ENCODE results near the gene CENPU.

The CENPU gene

DNA sequence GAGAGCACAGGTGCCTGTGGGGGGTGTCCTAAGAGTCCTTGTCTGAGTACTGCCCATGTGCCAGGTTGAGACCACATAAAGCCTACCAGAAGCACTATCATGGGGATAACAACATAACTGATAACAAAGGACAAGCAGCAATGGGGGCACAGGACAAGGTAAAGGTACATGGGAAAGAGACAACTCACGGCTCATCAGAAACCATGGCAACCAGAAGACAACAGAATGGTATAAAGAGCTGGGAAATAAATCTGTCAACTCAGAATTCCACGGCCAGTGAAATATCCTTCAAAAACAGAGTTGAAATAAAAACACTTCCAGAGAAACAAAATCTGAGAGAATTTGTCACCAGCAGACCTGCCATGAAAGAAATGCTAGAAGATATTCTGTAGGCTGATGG lies 20.0 kb downstream of the CENPU start:
- no peak for DNase-seq (ENCODE audit: low read depth, low spot score)

DNA sequence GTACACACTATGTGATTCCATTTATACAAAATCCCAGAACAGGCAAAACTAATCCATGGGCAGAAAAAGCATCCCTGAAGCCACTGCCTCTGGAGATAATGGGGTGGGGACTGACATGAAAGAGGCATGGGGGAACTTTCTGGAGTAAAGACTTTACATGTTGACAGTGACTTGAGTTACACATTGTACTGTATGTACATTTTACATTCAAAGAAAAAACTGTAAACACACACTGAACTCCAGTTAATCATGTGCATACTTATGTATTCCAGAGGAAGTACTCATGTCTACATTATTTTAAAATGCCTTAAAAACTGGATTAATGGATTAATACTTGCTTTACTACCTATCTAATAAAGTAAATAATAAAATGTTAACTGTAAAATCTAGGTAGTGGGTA lies 21.6 kb downstream of the CENPU start:
- no peak for DNase-seq (ENCODE audit: low read depth, low spot score)

DNA sequence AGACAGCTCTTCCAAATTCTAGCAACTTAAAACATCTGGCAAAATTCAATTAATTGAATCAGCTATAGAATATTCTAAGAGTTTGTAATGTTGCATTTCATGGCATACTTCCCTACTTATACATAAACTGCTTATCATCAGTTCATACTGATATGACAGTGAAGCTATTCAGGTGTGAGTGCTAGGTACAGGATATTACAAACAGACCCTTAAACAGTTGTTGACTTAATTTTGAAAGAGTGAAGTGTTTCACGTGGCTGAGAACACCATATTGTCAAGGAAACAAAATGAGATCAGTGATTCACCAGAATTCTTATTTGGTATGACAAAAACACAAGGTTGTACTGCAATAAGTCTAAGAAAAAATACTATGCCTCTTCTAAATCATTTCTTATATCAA lies 27.4 kb downstream of the CENPU start:
- DNase-seq (ENCODE audit: low read depth, low spot score), result no peak

DNA sequence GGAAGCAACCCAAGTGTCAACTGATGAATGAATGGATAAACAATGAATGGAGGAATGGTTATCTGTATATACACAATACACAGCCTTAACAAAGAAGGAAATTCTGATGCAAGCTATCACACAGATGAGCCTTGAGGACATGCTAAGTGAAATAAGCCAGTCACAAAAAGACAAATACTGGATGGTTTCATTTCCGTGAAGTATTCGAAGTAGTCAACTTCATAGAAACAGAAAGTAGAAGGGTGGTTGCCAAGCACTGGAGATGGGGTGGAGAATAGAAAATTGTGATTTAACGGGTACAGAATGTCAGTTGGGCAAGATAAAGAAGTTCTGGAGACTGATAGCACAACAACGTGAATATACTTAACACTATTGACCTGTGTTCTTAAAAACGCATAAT lies 28.2 kb downstream of the CENPU start:
- no peak for DNase-seq (ENCODE audit: low read depth, low spot score)

DNA sequence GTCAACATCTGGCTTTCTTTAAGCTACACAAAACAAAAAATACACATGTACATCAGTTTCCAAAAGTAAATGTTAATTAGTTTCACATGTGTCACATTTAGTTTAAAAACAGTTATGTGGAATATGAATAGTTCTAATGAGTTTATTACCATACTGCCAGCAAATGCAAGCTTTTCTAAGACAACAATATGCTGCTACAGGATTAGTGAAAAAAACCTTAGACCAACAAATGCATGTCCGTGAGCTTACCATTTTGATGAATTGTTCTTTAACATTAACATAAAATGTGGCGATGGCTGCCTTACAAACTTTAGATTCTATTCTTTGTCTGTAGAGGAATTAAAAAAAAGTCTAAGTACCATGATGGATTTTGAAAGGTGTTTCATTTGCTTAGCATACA lies 31.8 kb downstream of the CENPU start:
- no peak for DNase-seq (ENCODE audit: low read depth, low spot score)

DNA sequence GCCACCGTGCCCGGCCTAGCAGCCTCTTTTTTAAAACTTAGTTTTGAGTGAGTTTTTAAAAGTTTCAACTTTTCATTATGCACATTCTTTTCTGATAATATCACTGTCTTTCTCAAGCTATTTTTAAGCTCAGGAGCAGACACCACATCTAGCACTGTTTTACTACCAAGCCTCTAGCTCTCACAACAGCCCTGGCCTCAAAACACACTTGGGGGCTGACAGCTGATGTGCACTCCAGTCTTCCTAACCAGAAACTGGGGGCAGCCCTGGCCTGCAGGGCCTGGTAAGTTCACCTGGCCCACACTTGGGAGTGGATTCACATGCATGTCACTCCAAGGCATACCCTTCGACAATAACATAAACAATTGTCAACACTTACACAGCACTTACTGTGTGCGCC lies 34.0 kb downstream of the CENPU start:
- no peak for DNase-seq (ENCODE audit: low read depth, low spot score)

DNA sequence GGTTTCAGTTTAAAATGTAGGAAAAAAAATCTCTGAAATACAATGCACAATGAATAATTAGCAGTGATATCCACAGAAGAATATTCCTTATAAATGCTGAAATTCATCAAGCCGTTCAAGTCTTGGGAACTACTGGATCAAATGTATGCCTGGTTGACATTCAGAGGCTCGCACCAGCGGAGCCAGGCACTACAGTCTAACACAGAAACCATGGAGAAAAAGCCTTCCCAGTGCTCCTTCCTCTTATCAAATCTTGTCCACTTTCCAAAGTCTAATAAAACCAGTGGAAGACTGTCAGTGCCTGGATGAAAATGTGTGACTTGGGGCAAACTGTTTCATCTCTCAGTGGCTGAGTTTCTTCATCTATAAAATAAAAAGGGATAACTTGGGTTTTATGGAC lies 35.9 kb downstream of the CENPU start:
- no peak for DNase-seq (ENCODE audit: low read depth, low spot score)

DNA sequence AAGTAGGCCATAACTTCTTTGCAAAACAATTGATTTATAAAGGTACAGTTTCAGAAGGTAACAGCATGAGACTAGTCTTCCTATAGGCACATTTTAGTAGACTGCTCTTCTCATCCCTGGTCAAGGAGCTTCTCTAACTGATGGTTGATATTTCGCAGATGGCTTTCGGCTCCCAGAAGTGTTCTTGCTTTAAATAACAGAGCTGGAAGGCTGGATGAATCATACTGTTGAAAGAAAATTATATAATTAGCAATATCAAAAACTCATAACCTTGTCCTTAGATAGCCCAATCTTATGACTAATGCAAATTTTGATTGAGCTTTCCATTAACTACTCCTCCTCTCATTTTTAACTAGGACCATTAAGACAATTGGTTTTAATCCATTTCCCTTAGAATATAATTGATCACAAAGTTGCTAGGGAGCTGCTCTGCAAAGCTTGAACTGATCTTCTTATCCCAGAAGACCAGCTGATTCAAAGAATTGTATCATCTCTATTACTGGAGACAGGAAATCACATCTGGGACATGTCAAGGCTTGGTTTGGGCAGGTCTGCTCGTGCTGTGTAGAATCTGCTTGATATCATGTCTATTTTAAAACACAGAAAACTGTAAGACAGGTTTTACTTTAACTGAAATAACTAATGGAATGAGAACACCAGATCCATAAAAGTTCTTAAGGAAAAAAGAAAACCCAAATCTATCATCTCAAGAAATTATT lies 38.6 kb downstream of the CENPU start:
- DNase-seq (ENCODE audit: low read depth, low spot score), result no peak

DNA sequence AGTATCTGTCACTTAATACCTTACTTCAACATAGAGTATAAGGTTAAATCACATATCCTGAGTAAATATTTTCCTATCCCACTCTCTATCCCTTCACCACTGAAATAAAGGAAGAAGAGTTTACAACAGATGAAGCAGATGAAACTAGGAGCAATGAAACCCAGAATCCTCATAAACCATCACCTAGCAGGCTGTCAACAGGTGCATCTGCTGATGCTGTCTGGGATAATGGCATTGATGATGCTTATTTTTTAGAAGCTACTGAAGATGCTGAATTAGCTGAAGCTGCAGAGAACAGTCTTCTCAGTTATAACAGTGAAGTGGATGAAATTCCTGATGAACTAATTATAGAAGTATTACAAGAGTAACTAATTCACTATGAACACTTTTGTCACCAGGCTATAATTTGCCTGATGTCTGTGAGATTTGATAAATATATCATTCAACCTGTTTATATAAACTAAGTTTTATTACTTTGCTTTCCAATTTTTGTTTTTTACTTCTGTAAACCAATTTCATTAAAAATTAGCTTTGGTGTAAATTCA lies 39.4 kb downstream of the CENPU start:
- DNase-seq (ENCODE audit: low read depth, low spot score), result no peak

DNA sequence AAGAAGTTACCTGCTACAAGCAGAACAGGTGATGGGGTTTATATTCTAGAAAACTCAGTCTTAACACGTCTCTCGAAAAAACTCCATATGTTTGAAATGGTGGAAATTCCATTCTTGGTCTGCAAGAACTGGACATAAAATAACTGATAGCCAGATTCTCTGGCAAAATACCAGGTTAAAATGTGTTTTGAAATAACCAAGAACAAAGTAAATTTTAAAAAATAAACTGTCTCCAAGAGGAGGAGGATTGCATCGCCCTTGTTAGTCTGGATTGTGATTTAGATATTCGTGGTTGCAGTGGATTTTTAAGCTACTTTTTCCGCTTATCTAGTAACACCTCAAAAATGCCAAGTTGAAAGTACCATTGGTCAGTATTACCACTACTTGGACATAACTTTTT lies 40.8 kb downstream of the CENPU start:
- DNase-seq (ENCODE audit: low read depth, low spot score), result no peak

DNA sequence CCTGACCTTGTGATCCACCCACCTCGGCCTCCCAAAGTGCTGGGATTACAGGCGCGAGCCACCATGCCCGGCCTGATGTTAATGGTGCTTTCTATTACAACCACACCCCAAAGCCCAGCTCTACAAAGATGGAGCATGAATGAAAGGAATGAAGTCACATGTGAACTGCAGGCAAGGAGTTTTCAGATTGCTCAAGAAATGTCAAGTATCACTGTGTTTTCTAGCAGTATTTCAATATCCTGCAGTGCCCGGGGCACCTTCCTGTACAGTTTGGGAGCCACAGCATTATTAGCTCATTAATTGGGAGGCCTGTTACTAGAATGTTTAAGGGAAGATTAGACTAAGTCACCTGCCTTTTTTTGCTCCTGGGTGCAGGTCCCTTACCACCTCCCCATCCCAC lies 44.2 kb downstream of the CENPU start:
- DNase-seq (ENCODE audit: low read depth, low spot score), result no peak

DNA sequence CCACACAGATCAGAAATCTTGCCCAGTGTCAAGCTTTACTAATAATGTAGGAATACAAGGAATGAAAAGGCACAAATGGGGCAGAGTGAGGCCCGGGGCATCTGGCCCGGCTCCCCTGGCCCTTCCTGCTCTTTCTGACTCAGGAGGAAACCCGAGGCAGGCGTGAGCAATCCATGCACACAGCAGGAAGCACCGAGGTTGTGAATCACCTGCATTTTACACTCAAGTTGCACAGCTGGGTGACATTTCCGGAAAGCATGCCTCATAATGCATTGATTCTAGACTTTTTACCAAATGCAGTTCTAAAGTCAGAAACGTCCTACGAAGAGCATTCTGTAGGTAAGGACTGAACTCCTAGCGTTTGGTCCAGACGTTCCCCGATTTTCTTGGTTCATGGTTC lies 45.4 kb downstream of the CENPU start:
- DNase-seq (ENCODE audit: low read depth, low spot score), result peak; percentile 47

DNA sequence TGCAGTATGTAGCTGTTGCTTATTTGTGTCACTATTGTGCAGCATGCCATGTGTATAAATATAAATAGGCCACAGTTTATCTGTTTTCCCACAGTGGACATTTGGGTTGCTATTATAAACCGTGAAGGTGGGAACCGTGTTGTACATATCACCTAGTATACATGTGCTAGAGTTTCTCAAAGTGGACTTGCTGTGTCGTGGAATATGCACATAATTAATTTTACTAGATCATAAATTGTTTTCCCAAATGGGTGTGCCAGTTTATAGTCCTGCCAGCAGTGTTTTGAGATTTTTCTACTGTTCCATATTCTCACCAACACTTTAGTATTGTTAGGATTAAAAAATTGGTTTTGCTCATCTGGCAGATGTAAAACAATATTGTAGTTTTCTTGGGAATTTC lies 45.9 kb downstream of the CENPU start:
- DNase-seq (ENCODE audit: low read depth, low spot score), result no peak

DNA sequence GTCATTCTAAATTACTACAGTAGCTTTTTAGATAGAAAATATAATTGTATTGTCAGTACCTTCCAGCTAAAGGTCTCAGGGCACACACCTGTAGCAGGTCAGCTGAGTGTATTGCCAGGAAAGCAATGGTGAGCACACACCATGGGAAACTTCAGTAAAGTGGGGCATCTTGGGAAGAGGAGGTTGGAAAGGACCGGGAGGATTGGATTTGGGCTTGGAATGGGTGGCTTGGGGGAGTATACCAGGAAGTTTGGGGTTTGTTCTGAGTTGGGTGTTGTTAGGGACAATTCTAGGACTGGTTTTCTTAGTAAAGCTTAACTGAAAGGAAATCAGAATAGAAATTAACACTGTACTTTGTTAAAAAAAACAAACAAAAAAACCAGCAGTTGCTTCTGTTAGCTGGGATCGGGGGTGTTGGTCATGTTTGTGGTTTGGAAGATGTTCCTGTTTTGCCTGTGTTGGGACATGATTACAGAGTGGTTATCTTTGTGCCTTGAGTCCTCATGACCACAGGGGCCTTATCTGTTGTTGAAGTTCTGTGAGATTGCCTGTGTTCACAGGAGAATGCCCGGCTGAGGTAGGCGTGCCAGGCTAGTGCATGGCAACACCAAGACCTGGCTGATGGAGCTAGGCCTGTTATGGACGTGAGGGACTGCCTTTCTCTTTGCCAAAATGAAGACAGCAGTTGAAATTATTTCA lies 49.3 kb downstream of the CENPU start:
- DNase-seq (ENCODE audit: low read depth, low spot score), result no peak

DNA sequence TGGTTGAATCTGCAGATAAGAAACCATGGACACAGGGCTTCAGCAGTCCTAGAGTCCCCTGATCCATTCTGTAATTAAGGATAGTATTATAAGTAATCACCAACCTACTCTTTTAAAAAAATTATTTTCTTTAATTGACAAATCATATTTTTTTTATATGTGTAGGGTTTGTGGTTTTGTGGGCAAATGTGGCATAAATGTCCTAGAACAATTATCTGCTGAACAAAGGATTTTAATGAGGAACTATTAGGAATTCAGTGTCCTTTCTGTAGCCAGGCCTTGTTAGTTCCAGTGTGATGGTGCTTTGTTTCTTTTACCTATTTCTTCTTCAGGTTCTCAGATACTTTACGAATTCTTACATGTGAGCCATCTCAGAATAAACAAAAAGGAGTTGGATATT lies 52.0 kb downstream of the CENPU start:
- DNase-seq (ENCODE audit: low read depth, low spot score), result no peak

DNA sequence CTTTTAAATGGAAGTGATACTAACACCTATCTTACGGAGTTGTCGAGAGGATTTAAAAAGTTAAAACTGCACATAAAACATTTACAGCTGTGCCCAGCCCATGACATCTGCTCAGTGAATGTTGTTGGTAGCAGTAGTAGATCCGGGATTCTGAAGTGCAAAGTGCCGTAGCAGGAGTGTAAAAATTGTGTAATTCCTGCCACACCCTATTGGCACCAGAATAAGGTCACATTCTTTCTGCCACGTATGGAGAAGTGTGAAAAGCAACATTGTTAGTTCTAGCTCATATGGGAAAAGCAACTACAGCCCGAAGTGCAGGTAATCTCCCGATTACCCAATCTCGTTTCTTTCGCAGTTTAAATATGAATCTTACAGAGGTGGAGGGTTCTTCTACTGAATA lies 53.2 kb downstream of the CENPU start:
- DNase-seq (ENCODE audit: low read depth, low spot score), result no peak

DNA sequence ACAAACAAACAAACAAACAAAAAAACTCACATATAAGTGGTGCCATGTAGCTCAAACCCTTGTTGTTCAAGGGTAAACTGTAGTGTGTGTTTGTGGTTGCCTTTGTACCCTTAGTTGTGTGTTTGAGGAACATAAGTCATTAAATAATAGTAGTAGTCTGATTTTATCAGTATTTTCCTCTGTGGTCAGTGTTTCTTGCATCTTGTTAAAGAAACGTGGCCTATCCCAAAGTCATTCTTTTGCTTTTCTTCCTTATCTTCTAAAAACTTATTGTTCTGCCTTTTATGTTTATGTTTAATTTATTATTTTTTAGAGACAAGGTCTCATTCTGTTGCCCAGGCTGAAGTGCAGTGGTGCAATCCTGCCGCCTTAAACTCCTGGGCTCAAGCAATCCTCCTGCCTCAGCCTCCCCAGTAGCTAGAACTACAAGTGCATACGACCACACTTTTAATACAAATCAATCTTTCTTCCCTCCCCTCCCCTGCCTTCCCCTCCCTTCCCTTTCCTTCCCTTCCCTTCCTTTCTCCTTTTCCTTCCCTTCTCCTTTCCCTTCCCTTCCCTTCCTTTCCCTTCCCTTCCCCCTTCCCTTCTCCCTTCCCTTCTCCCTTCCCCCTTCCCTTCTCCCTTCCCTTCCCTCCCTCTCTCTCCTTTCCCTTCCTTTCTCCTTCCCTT lies 57.9 kb downstream of the CENPU start:
- no peak for DNase-seq (ENCODE audit: low read depth, low spot score)

DNA sequence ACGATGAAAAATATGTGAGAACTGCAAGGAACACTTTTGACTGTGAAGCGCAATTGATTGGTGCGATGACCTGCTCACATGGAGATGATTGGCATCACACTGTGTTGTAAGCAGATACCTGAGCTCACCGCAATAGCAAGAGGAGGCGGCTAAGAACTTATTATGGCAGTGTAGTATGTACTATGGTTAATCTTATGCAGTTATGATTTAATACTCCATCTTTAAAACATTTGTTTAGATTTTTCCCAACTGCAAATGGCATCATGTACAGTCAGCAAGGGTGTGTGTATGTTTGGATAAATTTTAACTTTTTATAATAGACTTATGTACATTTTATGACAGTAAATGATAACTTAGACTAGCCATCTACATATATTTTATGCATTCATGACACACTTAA lies 58.9 kb downstream of the CENPU start:
- no peak for DNase-seq (ENCODE audit: low read depth, low spot score)

DNA sequence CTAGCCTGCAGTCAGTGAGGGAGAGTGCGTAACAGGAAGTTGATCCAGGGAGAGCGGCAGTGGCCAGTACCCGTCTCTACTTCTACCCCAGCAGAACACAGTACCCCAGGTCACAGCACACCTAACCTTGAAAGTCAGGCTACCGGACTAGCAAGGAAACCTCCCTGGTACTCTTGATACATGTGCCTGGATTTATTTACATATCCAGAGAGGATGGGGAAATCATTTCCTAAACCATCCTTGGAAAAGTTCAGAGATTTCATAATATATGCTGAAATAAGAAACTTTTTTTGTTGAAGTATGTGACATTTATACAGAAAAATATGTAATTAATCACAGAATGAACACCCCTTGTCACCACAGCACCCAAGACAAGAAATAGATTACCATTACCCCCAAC lies 59.9 kb downstream of the CENPU start:
- DNase-seq (ENCODE audit: low read depth, low spot score), result no peak

DNA sequence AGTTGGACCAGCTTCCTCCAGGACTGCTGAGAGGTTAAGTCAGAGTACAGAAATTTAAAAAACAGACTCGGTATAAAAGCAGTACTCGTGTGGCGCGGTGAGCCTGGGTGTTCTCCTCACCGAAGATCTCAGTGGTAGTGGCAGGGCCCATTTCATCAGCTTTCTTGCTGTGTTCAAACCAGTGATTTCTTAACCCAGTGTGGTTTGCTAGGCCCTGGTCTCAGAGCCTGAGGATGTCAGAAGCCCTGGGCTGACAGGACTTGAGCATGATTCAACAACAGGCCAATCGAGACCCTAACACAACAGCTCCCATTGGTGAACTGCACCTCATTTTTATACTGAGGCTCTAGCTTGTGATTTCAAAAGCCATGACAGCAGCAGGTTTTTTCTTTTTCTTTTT lies 61.2 kb downstream of the CENPU start:
- no peak for DNase-seq (ENCODE audit: low read depth, low spot score)

DNA sequence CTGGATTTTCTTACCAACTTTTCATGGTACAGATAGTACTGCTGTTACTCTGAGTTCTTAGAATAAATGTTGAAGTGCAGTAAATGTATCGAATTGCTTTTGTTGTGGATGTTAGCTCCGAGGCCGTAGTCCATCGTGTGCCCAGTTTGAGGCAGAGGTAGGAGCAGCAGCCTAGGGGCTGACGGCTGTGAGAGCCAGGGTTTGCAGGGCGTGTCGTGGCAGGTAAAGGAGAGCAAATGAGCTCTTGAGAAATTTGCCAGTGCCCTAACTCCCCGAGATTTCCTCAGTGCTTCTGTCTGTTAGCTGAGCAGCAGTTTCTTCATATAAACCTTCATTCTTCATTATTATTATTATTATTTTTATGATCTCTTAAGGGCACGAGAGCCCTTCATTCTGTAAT lies 62.8 kb downstream of the CENPU start:
- DNase-seq (ENCODE audit: low read depth, low spot score), result no peak

DNA sequence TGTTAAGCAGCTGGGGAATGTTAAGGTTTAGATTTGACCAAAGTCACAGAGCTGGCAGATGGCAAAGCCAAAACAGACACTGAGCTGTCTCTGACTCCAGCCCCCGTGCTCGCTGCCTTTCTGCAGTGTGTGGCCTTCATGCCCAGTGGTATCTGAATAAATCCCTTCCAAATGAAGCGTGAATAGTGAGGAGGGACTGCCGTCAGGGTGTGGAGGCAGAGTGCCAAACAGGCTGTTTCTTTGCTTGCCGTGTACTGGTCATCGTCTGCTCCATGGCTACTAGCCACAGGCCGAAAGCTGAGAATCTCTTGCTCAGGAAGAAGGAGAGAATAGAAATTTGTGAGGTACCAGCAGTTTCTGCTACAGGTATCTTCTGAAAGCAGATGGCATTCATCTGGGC lies 64.6 kb downstream of the CENPU start:
- no peak for DNase-seq (ENCODE audit: low read depth, low spot score)
